HepG2 (cell line): ENCODE measurements around the gene ATAD1. TPM values are rescaled to one million over a fixed set of nuclear protein-coding genes. Genes with fewer than 3 reads are reported as not detected.

ENCODE experiments used
- ATAC-seq: fragments of 200-7000 bp; cut with Tn5 transposase; 3 replicates; pipeline ENCODE4 v1.9.1; 2020; ENCODE audit warnings: mild to moderate bottlenecking, moderate library complexity
- BruUV-seq: library from RNA; stranded (reverse); fragments of 400-500 nt; replicated peaks from 2 replicates; lab custom pipeline; 2021; lab: Mats Ljungman, UMichigan
- CTCF ChIA-PET: fragments of 300-600 bp; formaldehyde crosslinking; extraction: SDS; loops from one replicate; lab custom pipeline; 2021; ENCODE audit warnings: low total read pairs, inconsistent platforms, low intra/inter-chr PET ratio; lab: Yijun Ruan, JAX
- POLR2A ChIA-PET: fragments of 350-600 bp; sonication (Branson Sonifier 250); formaldehyde crosslinking; loops from one replicate; lab custom pipeline; 2020; ENCODE audit warnings: antibody characterized with exemption, inconsistent platforms; lab: Yijun Ruan, JAX
- DNase-seq: peaks from one replicate; pipeline ENCODE4 v3.0.0-alpha.2; 2015; ENCODE audit warnings: low spot score
- FAIRE-seq: peaks from 3 replicates; lab custom pipeline; 2011; peaks lifted over from hg19 to GRCh38; lab: Jason Lieb, UNC
- H2AFZ ChIP-seq: one replicate; pipeline ENCODE4 v1.6.1; 2011; ENCODE audit warnings: low read length, inconsistent platforms
- H3K27ac ChIP-seq: fragments of 300-600 bp; 3 replicates; pipeline ENCODE4 v1.8.0; 2011; ENCODE audit warnings: mixed run types, mild to moderate bottlenecking, mixed read lengths, low read length, inconsistent platforms; ENCODE audit not compliant: insufficient read depth; ENCODE audit errors: extremely low read length
- H3K27me3 ChIP-seq, 2 experiments: fragments of 200-600 bp in 1 of 2; 2 replicates in 1 of 2; 3 replicates in 1 of 2; pipeline versions ENCODE4 v1.6.0 to v1.8.0; 2011; ENCODE audit warnings: low read length in 2 of 2, mild to moderate bottlenecking in 2 of 2, moderate library complexity in 2 of 2, inconsistent platforms in 1 of 2; ENCODE audit not compliant: insufficient read depth in 2 of 2, control insufficient read depth in 1 of 2
- H3K36me3 ChIP-seq, 2 experiments: fragments of 200-600 bp in 1 of 2; replicated peaks in 1 of 2; 2 replicates in 1 of 2; 3 replicates in 1 of 2; pipeline versions ENCODE4 v1.5.1 to v1.8.0; 2011; ENCODE audit warnings: low read length in 2 of 2, inconsistent platforms in 1 of 2; ENCODE audit not compliant: insufficient read depth in 2 of 2, control insufficient read depth in 1 of 2
- H3K4me1 ChIP-seq: 2 replicates; pipeline ENCODE4 v1.5.1; 2012; ENCODE audit warnings: low read length, inconsistent platforms; ENCODE audit not compliant: insufficient read depth
- H3K4me2 ChIP-seq: 2 replicates; pipeline ENCODE4 v1.6.0; 2011; ENCODE audit warnings: low read depth, low read length, inconsistent platforms
- H3K4me3 ChIP-seq, 3 experiments: fragments of 200-600 bp in 1 of 3; sonication (generic), shearing (Covaris generic) in 1 of 3; replicated peaks in 1 of 3; 2 replicates each; pipeline ENCODE4 v1.5.1; 2011 to 2016; ENCODE audit warnings: low read length in 3 of 3, inconsistent platforms in 2 of 3, low read depth in 2 of 3, mild to moderate bottlenecking in 2 of 3, control low read depth in 1 of 3, mixed read lengths in 1 of 3; ENCODE audit not compliant: insufficient read depth in 1 of 3
- H3K79me2 ChIP-seq: one replicate; pipeline ENCODE4 v1.6.1; 2011; ENCODE audit warnings: low read length, inconsistent platforms; ENCODE audit not compliant: insufficient read depth
- H3K9ac ChIP-seq: 2 replicates; pipeline ENCODE4 v1.6.0; 2011; ENCODE audit warnings: mild to moderate bottlenecking, low read depth, low read length, inconsistent platforms; ENCODE audit not compliant: insufficient read depth
- H3K9me3 ChIP-seq: 2 replicates; pipeline ENCODE4 v1.5.1; 2012; ENCODE audit warnings: mild to moderate bottlenecking, low read length
- H4K20me1 ChIP-seq: 2 replicates; pipeline ENCODE4 v1.6.0; 2011; ENCODE audit warnings: inconsistent platforms, mild to moderate bottlenecking, low read length, moderate library complexity; ENCODE audit not compliant: insufficient read depth
- ARNT2 ChIP-seq: sonication (generic); formaldehyde crosslinking; IDR thresholded peaks from 2 replicates; pipeline ENCODE4 v1.8.0; 2022; ENCODE audit warnings: mild to moderate bottlenecking, low read depth, missing genetic modification reagents, moderate library complexity
- ATAD3A ChIP-seq: sonication (generic); formaldehyde crosslinking; IDR thresholded peaks from 2 replicates; pipeline ENCODE4 v1.4.0; 2020; ENCODE audit warnings: missing genetic modification reagents
- BCL6 ChIP-seq: IDR thresholded peaks from 2 replicates; pipeline ENCODE4 v1.6.1; 2016; ENCODE audit warnings: missing genetic modification reagents, missing compliant biosample characterization
- FOSL2 ChIP-seq: sonication (generic); formaldehyde crosslinking; IDR thresholded peaks from 2 replicates; pipeline ENCODE4 v1.4.0; 2020; ENCODE audit warnings: missing genetic modification reagents
- KDM1A ChIP-seq: IDR thresholded peaks from 2 replicates; pipeline ENCODE4 v1.6.1; 2016; ENCODE audit warnings: missing compliant biosample characterization
- KMT2A ChIP-seq: sonication (generic); formaldehyde crosslinking; IDR thresholded peaks from 2 replicates; pipeline ENCODE4 v1.4.0; 2020; ENCODE audit warnings: missing genetic modification reagents
- LCORL ChIP-seq, 2 experiments: fragments of 450-650 bp in 1 of 2; sonication (generic) in 1 of 2; formaldehyde crosslinking in 1 of 2; IDR thresholded peaks; 2 replicates each; pipeline versions ENCODE4 v1.5.0 to v1.6.1; 2017 to 2020; ENCODE audit warnings: antibody characterized with exemption in 1 of 2, missing genetic modification reagents in 1 of 2
- MLX ChIP-seq: IDR thresholded peaks from 2 replicates; pipeline ENCODE4 v1.6.1; 2016
- PPARG ChIP-seq: conservative IDR thresholded peaks from 2 replicates; pipeline ENCODE4 v1.6.1; 2016; ENCODE audit warnings: missing biosample characterization, missing genetic modification reagents
- RBFOX2 ChIP-seq: fragments of 200-400 bp; formaldehyde crosslinking; IDR thresholded peaks from 2 replicates; pipeline ENCODE4 v1.6.1; 2017; ENCODE audit warnings: low read depth, mild to moderate bottlenecking, low read length
- RBM39 ChIP-seq: fragments of 200-400 bp; formaldehyde crosslinking; IDR thresholded peaks from one replicate; pipeline ENCODE4 v1.6.1; 2018; ENCODE audit warnings: antibody characterized with exemption, mild to moderate bottlenecking, low read depth, low read length; ENCODE audit not compliant: poor library complexity, severe bottlenecking
- SNRNP70 ChIP-seq: fragments of 200-400 bp; formaldehyde crosslinking; IDR thresholded peaks from 2 replicates; pipeline ENCODE4 v1.6.1; 2017; ENCODE audit warnings: mild to moderate bottlenecking, low read depth, low read length, moderate library complexity
- ZFP36L1 ChIP-seq: sonication (generic); formaldehyde crosslinking; IDR thresholded peaks from 2 replicates; pipeline ENCODE4 v1.8.0; 2022; ENCODE audit warnings: mild to moderate bottlenecking, missing genetic modification reagents, moderate library complexity
- ZNF207 ChIP-seq: fragments of 450-650 bp; IDR thresholded peaks from 2 replicates; pipeline ENCODE4 v1.6.1; 2016; ENCODE audit warnings: antibody characterized with exemption, borderline replicate concordance
- ZNF24 ChIP-seq: fragments of 450-650 bp; IDR thresholded peaks from 2 replicates; pipeline ENCODE4 v1.6.1; 2017; ENCODE audit warnings: antibody characterized with exemption, mild to moderate bottlenecking
- ZNF484 ChIP-seq: sonication (generic); formaldehyde crosslinking; IDR thresholded peaks from 2 replicates; pipeline ENCODE4 v1.5.1; 2020; ENCODE audit warnings: mild to moderate bottlenecking, low read depth, missing genetic modification reagents, borderline replicate concordance
- ZNF546 ChIP-seq: sonication (generic); formaldehyde crosslinking; conservative IDR thresholded peaks from 2 replicates; pipeline ENCODE4 v1.8.1; 2023; ENCODE audit warnings: mild to moderate bottlenecking, missing genetic modification reagents
- ZNF557 ChIP-seq: sonication (generic); formaldehyde crosslinking; IDR thresholded peaks from 2 replicates; pipeline ENCODE4 v1.4.0; 2020; ENCODE audit warnings: missing genetic modification reagents
- ZNF564 ChIP-seq: sonication (generic); formaldehyde crosslinking; IDR thresholded peaks from 2 replicates; pipeline ENCODE4 v1.8.1; 2023; ENCODE audit warnings: mild to moderate bottlenecking, missing genetic modification reagents
- ZNF703 ChIP-seq: sonication (generic); formaldehyde crosslinking; IDR thresholded peaks from 2 replicates; pipeline ENCODE4 v1.5.1; 2020; ENCODE audit warnings: missing genetic modification reagents, mild to moderate bottlenecking, moderate library complexity, borderline replicate concordance
- ZNF790 ChIP-seq: sonication (generic); formaldehyde crosslinking; IDR thresholded peaks from 2 replicates; pipeline ENCODE4 v1.8.0; 2022; ENCODE audit warnings: missing genetic modification reagents, mild to moderate bottlenecking, borderline replicate concordance
- WGBS: methylation state at CpG from one replicate; pipeline ENCODE4 v1.1.6; 2017; ENCODE audit warnings: low lambda C conversion rate; 5-methylcytosine and 5-hydroxymethylcytosine counted together
- in situ Hi-C: cut with HindIII; loops from 2 replicates; pipeline ENCODE4 v1.10.0; 2017; ENCODE audit warnings: low pct_unique_long_range_greater_than_20kb; ENCODE audit not compliant: extremely low pct_ligation_motif_present
- intact Hi-C: fragments of 100-400 bp; cut with micrococcal nuclease; formaldehyde crosslinking; loops from one replicate; pipeline ENCODE4 v1.10.0; 2022; ENCODE audit not compliant: unreplicated experiment
- polyA plus RNA-seq, 8 experiments: library from polyadenylated mRNA; depleted of rRNA in 3 of 8; stranded (reverse) in 7 of 8; unstranded in 1 of 8; fragments of >200 nt; fragmentation: Illumina TruSeq in 4 of 8; extraction: Trizol in 4 of 8; gene quantifications; 2 replicates each; pipeline versions ENCODE4 v1.2.1 to v1.2.3, GENCODE V29; 2011 to 2016; ENCODE audit warnings: low read depth in 4 of 8, missing spikeins in 1 of 8, mixed read lengths in 1 of 8; ENCODE audit not compliant: insufficient read depth in 1 of 8
- total RNA-seq, 5 experiments: library from RNA; depleted of rRNA; stranded (reverse); fragments of >200 nt; fragmentation: Illumina TruSeq; extraction: Trizol; gene quantifications; 2 replicates each; pipeline ENCODE4 v1.2.3, GENCODE V29; 2016; ENCODE audit warnings: low read depth in 1 of 5
- TF ChIP-seq, protein P1 (sequence below): sonication (generic); formaldehyde crosslinking; IDR thresholded peaks from 2 replicates; pipeline ENCODE4 v1.4.0; 2020; ENCODE audit warnings: missing genetic modification reagents

Gene ATAD1
- total and polyA plus RNA-seq, 2 of the 13 experiments (the other 11 are each of a cell fraction or from before 2014, with no cell fraction given): 14.9 to 28.2 TPM

- in situ Hi-C loops: no loop called here
- no peaks in the 10 kb centered on the region for H3K79me2 ChIP-seq
- DNase-seq (no peak), FAIRE-seq (no peak)
- WGBS: 86% methylated on average over 2 of the region's 2 CpGs
- no TSS peak for BruUV-seq
- H3K4me2 ChIP-seq: no peak overlapping the region
- H3K4me1 ChIP-seq: 0 out of 2 replicates have a peak, but pooled peaks cover 5% of the 10 kb centered on the region
- no peak overlapping the region for H3K27ac ChIP-seq
- ChIA-PET POLR2A (no interaction called here), CTCF (no interaction called here)
- H3K36me3 ChIP-seq: peaks cover 3 to 12% of the 10 kb centered on the region in 2 experiments; a peak in 3 of 5 replicates
- H2AFZ ChIP-seq: no peak overlapping the region
- intact Hi-C loops: no loop called here
- no peaks in the 10 kb centered on the region for H3K9me3 ChIP-seq
- no peak for TF ChIP-seq KDM1A (CRISPR knock-in tag)
- TF ChIP-seq ARNT2 (CRISPR knock-in tag): no peak
- TF ChIP-seq ZNF484 (CRISPR knock-in tag): no peak
- TF ChIP-seq RBM39: no peak
- no peak for TF ChIP-seq ZNF546 (CRISPR knock-in tag)
- TF ChIP-seq ZNF207: no peak
- TF ChIP-seq BCL6: no peak
- no peak for TF ChIP-seq PPARG (CRISPR knock-in tag)
- no peak for TF ChIP-seq SNRNP70
- no peak for TF ChIP-seq ZFP36L1 (CRISPR knock-in tag)
- TF ChIP-seq ZNF24: no peak
- TF ChIP-seq, all 625 proteins: peak for 0
- H3K27me3 ChIP-seq: no peaks in the 10 kb centered on the region; a peak in 1 of 5 replicates
- no peak for ATAC-seq
- H3K4me3 ChIP-seq: no peak overlapping the region
- no peak overlapping the region for H3K9ac ChIP-seq
- no peaks in the 10 kb centered on the region for H4K20me1 ChIP-seq
Observed at GRCh38 chr10:87751274-87751673, 66.8 kb downstream of the ATAD1 start.

DNA sequence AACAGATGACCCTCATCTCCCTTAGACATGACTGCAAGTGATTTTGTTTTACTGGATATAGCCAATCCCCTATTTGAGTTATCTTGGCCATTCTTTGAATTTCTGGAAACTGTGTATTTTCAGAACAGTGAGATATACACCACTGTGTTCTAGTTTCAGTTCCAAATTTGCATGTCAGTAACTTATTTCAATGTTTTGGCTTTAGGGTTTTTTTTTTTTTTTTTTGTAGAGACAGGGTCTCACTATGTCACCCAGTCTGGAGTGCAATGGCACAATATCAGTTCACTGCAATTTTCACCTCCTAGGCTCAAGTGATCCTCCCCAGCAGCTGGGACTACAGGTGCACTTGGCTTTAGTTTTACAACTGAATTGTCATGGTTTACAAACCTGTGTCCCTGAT, 67.2 kb downstream of the ATAD1 start:
- in situ Hi-C loops: no loop called here
- POLR2A ChIA-PET: no interaction called here

More for the DNA sequence above, 67.2 kb downstream of the ATAD1 start:
- DNase-seq (no peak), ATAC-seq (no peak), FAIRE-seq (no peak)
- CTCF ChIA-PET: no interaction called here
- H3K9me3 ChIP-seq: no peaks in the 10 kb centered on the region
- no peak overlapping the region for H3K4me2 ChIP-seq
- no peaks in the 10 kb centered on the region; a peak in 1 of 5 replicates for H3K27me3 ChIP-seq
- peaks cover 1 to 8% of the 10 kb centered on the region in 2 experiments; a peak in 3 of 5 replicates for H3K36me3 ChIP-seq
- intact Hi-C loops: no loop called here
- no peak overlapping the region for H3K4me3 ChIP-seq
- H3K4me1 ChIP-seq: 0 out of 2 replicates have a peak, but pooled peaks cover 5% of the 10 kb centered on the region
- TF ChIP-seq, protein P1, sequence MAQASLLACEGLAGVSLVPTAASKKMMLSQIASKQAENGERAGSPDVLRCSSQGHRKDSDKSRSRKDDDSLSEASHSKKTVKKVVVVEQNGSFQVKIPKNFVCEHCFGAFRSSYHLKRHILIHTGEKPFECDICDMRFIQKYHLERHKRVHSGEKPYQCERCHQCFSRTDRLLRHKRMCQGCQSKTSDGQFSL (CRISPR knock-in tag): no peak
- no peak for TF ChIP-seq ZNF703 (CRISPR knock-in tag)
- no peak for TF ChIP-seq PPARG (CRISPR knock-in tag)
- TF ChIP-seq FOSL2: no peak
- no peak for TF ChIP-seq MLX
- TF ChIP-seq KMT2A (CRISPR knock-in tag): no peak
- no peak for TF ChIP-seq ZNF564
- TF ChIP-seq LCORL (IDR thresholded peaks at IDR 0.05): no peak
- no peak for TF ChIP-seq LCORL (CRISPR knock-in tag; IDR thresholded peaks at IDR 0.05)
- no peak for TF ChIP-seq ATAD3A (CRISPR knock-in tag)
- TF ChIP-seq ZNF790 (CRISPR knock-in tag): no peak
- no peak for TF ChIP-seq RBFOX2
- no peak for TF ChIP-seq ZNF557
- no peak overlapping the region for H3K9ac ChIP-seq
- no peak overlapping the region for H3K27ac ChIP-seq
- no peak overlapping the region for H2AFZ ChIP-seq
- BruUV-seq: no TSS peak
- no peaks in the 10 kb centered on the region for H4K20me1 ChIP-seq
- no peaks in the 10 kb centered on the region for H3K79me2 ChIP-seq
